K562 (cell line): ENCODE measurements around the gene TUBB2A. TPM values are rescaled to one million over a fixed set of nuclear protein-coding genes. Genes with fewer than 3 reads are reported as not detected.
A peak's percentile ranks its signal among the peaks of the same experiment; 100 is the strongest.

Experiments
- CXXC5 ChIP-seq: fragments of 250-450 bp; sonication (Bioruptor Pico); IDR thresholded peaks from 2 replicates; pipeline ENCODE4 v1.8.0; 2022; ENCODE audit warnings: inconsistent platforms, mild to moderate bottlenecking, moderate library complexity
- DIDO1 ChIP-seq: fragments of 450-650 bp; IDR thresholded peaks from 2 replicates; pipeline ENCODE4 v1.6.1; 2016; ENCODE audit warnings: low read depth, missing biosample characterization, missing genetic modification characterization
- ETS2 ChIP-seq: IDR thresholded peaks from 2 replicates; pipeline ENCODE4 v1.6.1; 2016; ENCODE audit warnings: borderline replicate concordance, missing genetic modification characterization, mild to moderate bottlenecking, moderate library complexity, missing compliant biosample characterization; ENCODE audit not compliant: poor library complexity, severe bottlenecking
- EWSR1 ChIP-seq: fragments of 450-650 bp; IDR thresholded peaks from 2 replicates; pipeline ENCODE4 v1.6.1; 2018; ENCODE audit warnings: borderline replicate concordance, mild to moderate bottlenecking, low read depth, moderate library complexity; ENCODE audit not compliant: partially characterized antibody
- FOSL1 ChIP-seq: fragments of 200-800 bp; sonication (Bioruptor generic); conservative IDR thresholded peaks from 2 replicates; pipeline ENCODE4 v1.6.1; 2016; ENCODE audit warnings: missing genetic modification characterization, missing compliant biosample characterization
- GTF2E2 ChIP-seq: fragments of 200-800 bp; sonication (Bioruptor generic); IDR thresholded peaks from 2 replicates; pipeline ENCODE4 v1.6.1; 2016; ENCODE audit warnings: missing genetic modification characterization, missing compliant biosample characterization
- ILF3 ChIP-seq: fragments of 450-650 bp; IDR thresholded peaks from 2 replicates; pipeline ENCODE4 v1.6.1; 2018; ENCODE audit warnings: antibody characterized with exemption, mild to moderate bottlenecking, moderate library complexity, borderline replicate concordance
- KLF1 ChIP-seq: fragments of 450-650 bp; IDR thresholded peaks from 2 replicates; pipeline ENCODE4 v1.6.1; 2016; ENCODE audit warnings: missing genetic modification characterization, missing compliant biosample characterization
- MTA1 ChIP-seq: fragments of 450-650 bp; IDR thresholded peaks from 2 replicates; pipeline ENCODE4 v1.6.1; 2017; ENCODE audit warnings: borderline replicate concordance
- MTA3 ChIP-seq: fragments of 450-650 bp; formaldehyde crosslinking; IDR thresholded peaks from 2 replicates; pipeline ENCODE4 v1.6.1; 2017; ENCODE audit warnings: mild to moderate bottlenecking, borderline replicate concordance
- NR2C2 ChIP-seq, 2 experiments: fragments of 200-800 bp in 1 of 2; sonication (Bioruptor generic) in 1 of 2; sonication (generic) in 1 of 2; formaldehyde crosslinking in 1 of 2; IDR thresholded peaks; 2 replicates each; pipeline versions ENCODE4 v1.6.1 to v1.8.0; 2016 to 2022; ENCODE audit warnings: mild to moderate bottlenecking in 1 of 2, missing compliant biosample characterization in 1 of 2, missing genetic modification characterization in 1 of 2, missing genetic modification reagents in 1 of 2
- NR2F6 ChIP-seq: fragments of 450-650 bp; formaldehyde crosslinking; IDR thresholded peaks from 2 replicates; pipeline ENCODE4 v1.4.0; 2020; ENCODE audit warnings: mild to moderate bottlenecking
- RBM22 ChIP-seq: fragments of 200-400 bp; formaldehyde crosslinking; IDR thresholded peaks from 2 replicates; pipeline ENCODE4 v1.6.1; 2018; ENCODE audit warnings: low read length, low read depth; ENCODE audit not compliant: poor library complexity, severe bottlenecking
- SOX6 ChIP-seq: fragments of 450-650 bp; IDR thresholded peaks from 2 replicates; pipeline ENCODE4 v1.6.1; 2014; ENCODE audit warnings: mild to moderate bottlenecking
- SRSF7 ChIP-seq: fragments of 200-400 bp; formaldehyde crosslinking; optimal IDR thresholded peaks from 2 replicates; pipeline ENCODE3; 2017; ENCODE audit warnings: mild to moderate bottlenecking, low read depth, low read length
- TSC22D4 ChIP-seq: fragments of 450-650 bp; IDR thresholded peaks from 2 replicates; pipeline ENCODE4 v1.6.1; 2016; ENCODE audit warnings: missing genetic modification characterization, missing biosample characterization, control low read depth
- ZFPM2 ChIP-seq: fragments of 250-450 bp; sonication (Bioruptor Pico); IDR thresholded peaks from 2 replicates; pipeline ENCODE4 v1.5.1; 2022; ENCODE audit warnings: mild to moderate bottlenecking
- ZNF444 ChIP-seq: fragments of 250-450 bp; sonication (Bioruptor Pico); IDR thresholded peaks from 2 replicates; pipeline ENCODE4 v1.4.0; 2020; ENCODE audit warnings: mild to moderate bottlenecking, moderate library complexity
- polyA plus RNA-seq, 8 experiments: library from polyadenylated mRNA; depleted of rRNA in 4 of 8; stranded (reverse) in 5 of 8; unstranded in 3 of 8; fragments of >200 nt; fragmentation: Nextera tagmentation in 2 of 8; fragmentation: Illumina TruSeq in 1 of 8; extraction: Ambion mirVana in 2 of 8; extraction: Trizol in 1 of 8; gene quantifications; 2 replicates each; pipeline versions ENCODE4 v1.2.1 to v1.2.3, GENCODE V29; 2011 to 2014; ENCODE audit warnings: inconsistent platforms in 1 of 8, missing spikeins in 1 of 8
- total RNA-seq, 7 experiments: library from RNA; depleted of rRNA in 6 of 7; stranded (reverse); fragments of >200 nt in 6 of 7; fragmentation: Illumina TruSeq in 2 of 7; extraction: Trizol in 2 of 7; gene quantifications; 2 replicates each; pipeline versions ENCODE4 v1.2.1 to v1.2.3, GENCODE V29; 2011 to 2021; ENCODE audit warnings: low replicate concordance in 1 of 7
- TF ChIP-seq, protein P1 (sequence below): fragments of 250-450 bp; sonication (Bioruptor Pico); IDR thresholded peaks from 2 replicates; pipeline ENCODE4 v1.4.0; 2020; ENCODE audit warnings: mild to moderate bottlenecking, moderate library complexity
- TF ChIP-seq, protein P2 (sequence below), 2 experiments: fragments of 250-450 bp in 1 of 2; fragments of 450-650 bp in 1 of 2; sonication (Bioruptor Pico) in 1 of 2; IDR thresholded peaks; 2 replicates each; pipeline versions ENCODE4 v1.6.1 to v1.8.0; 2016 to 2021; ENCODE audit warnings: mild to moderate bottlenecking in 2 of 2, moderate library complexity in 2 of 2, missing compliant biosample characterization in 1 of 2, missing genetic modification characterization in 1 of 2
- TF ChIP-seq, protein P3 (sequence below), 2 experiments: IDR thresholded peaks; 2 replicates each; pipeline ENCODE4 v1.6.1; 2011; ENCODE audit warnings: borderline replicate concordance in 1 of 2, control low read depth in 1 of 2, low read depth in 1 of 2, low read length in 1 of 2, mild to moderate bottlenecking in 1 of 2, mixed read lengths in 1 of 2, moderate library complexity in 1 of 2; ENCODE audit not compliant: insufficient read depth in 1 of 2, insufficient read length in 1 of 2, poor library complexity in 1 of 2, severe bottlenecking in 1 of 2; ENCODE audit errors: extremely low read depth in 1 of 2

Gene TUBB2A
- total and polyA plus RNA-seq, 9 of the 15 experiments (the other 6 are each of a cell fraction or from before 2014, with no cell fraction given): 3.6 to 92.1 (median 45.6) TPM

- TF ChIP-seq KLF1 (tag): peak; percentile 80; the same call in 1 of the 2 replicates
- peak; percentile 8; the same call in 1 of the 2 replicates for TF ChIP-seq NR2C2 (CRISPR knock-in tag; IDR thresholded peaks at IDR 0.05)
- TF ChIP-seq NR2C2 (tag; IDR thresholded peaks at IDR 0.05): peak; percentile 54; the same call in 1 of the 2 replicates
- peak; percentile 26; the same call in 1 of the 2 replicates for TF ChIP-seq SOX6
- no peak for TF ChIP-seq NR2F6 (CRISPR knock-in tag)
- TF ChIP-seq MTA1: no peak
- no peak for TF ChIP-seq DIDO1 (tag)
- no peak for TF ChIP-seq FOSL1
- TF ChIP-seq, protein P1, sequence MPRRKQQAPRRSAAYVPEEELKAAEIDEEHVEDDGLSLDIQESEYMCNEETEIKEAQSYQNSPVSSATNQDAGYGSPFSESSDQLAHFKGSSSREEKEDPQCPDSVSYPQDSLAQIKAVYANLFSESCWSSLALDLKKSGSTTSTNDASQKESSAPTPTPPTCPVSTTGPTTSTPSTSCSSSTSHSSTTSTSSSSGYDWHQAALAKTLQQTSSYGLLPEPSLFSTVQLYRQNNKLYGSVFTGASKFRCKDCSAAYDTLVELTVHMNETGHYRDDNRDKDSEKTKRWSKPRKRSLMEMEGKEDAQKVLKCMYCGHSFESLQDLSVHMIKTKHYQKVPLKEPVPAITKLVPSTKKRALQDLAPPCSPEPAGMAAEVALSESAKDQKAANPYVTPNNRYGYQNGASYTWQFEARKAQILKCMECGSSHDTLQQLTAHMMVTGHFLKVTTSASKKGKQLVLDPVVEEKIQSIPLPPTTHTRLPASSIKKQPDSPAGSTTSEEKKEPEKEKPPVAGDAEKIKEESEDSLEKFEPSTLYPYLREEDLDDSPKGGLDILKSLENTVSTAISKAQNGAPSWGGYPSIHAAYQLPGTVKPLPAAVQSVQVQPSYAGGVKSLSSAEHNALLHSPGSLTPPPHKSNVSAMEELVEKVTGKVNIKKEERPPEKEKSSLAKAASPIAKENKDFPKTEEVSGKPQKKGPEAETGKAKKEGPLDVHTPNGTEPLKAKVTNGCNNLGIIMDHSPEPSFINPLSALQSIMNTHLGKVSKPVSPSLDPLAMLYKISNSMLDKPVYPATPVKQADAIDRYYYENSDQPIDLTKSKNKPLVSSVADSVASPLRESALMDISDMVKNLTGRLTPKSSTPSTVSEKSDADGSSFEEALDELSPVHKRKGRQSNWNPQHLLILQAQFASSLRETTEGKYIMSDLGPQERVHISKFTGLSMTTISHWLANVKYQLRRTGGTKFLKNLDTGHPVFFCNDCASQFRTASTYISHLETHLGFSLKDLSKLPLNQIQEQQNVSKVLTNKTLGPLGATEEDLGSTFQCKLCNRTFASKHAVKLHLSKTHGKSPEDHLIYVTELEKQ (CRISPR knock-in tag): no peak
- no peak for TF ChIP-seq TSC22D4 (tag)
- no peak for TF ChIP-seq RBM22
- TF ChIP-seq MTA3: peak; percentile 88
- peak; percentile 86 for TF ChIP-seq CXXC5
- no peak for TF ChIP-seq ETS2 (tag)
- TF ChIP-seq ZFPM2 (CRISPR knock-in tag): no peak
- TF ChIP-seq ZNF444: no peak
- TF ChIP-seq ILF3: no peak; the same call in 1 of the 2 replicates
- TF ChIP-seq EWSR1: no peak
- TF ChIP-seq, protein P2, sequence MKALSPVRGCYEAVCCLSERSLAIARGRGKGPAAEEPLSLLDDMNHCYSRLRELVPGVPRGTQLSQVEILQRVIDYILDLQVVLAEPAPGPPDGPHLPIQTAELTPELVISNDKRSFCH (CRISPR knock-in tag; IDR thresholded peaks at IDR 0.05): no peak
- TF ChIP-seq, protein P2 (tag; IDR thresholded peaks at IDR 0.05): peak; percentile 81; the same call in 1 of the 2 replicates
- no peak for TF ChIP-seq SRSF7
- TF ChIP-seq, protein P3, sequence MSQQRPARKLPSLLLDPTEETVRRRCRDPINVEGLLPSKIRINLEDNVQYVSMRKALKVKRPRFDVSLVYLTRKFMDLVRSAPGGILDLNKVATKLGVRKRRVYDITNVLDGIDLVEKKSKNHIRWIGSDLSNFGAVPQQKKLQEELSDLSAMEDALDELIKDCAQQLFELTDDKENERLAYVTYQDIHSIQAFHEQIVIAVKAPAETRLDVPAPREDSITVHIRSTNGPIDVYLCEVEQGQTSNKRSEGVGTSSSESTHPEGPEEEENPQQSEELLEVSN (IDR thresholded peaks at IDR 0.05; ENCODE audit: borderline replicate concordance in 1 of 2, extremely low read depth in 1 of 2, insufficient read depth in 1 of 2, insufficient read length in 1 of 2, low read depth in 1 of 2, low read length in 1 of 2, poor library complexity in 1 of 2, severe bottlenecking in 1 of 2): peak; percentile 58 to 60
- TF ChIP-seq GTF2E2: no peak
These were observed 38.8 kb downstream of the TUBB2A start, which contains the start of gene BPHL (continued) for GRCh38 chr6:3118353-3119039.
